Natural killer cell (primary cell): ENCODE measurements around the gene RAD51B. TPM values are rescaled to one million over a fixed set of nuclear protein-coding genes. Genes with fewer than 3 reads are reported as not detected.

Experiments used
- ATAC-seq, 3 donors: fragments of 150-1000 bp in 2 of 3; fragments of 200-7000 bp in 1 of 3; cut with Tn5 transposase; 1 replicate in 1 of 3; 2 replicates in 2 of 3; pipeline ENCODE4 v1.10.0; 2021; ENCODE audit warnings: mild to moderate bottlenecking in 2 of 3, moderate library complexity in 2 of 3
- DNase-seq, 2 donors: peaks; one replicate each; pipeline versions ENCODE4 v3.0.0 to v3.0.0-alpha.2; 2013 to 2021; ENCODE audit warnings: mixed read lengths in 1 of 2
- H3K27ac ChIP-seq: one replicate; pipeline ENCODE4 v1.5.1; 2013; ENCODE audit warnings: mild to moderate bottlenecking, low read length
- H3K27me3 ChIP-seq: one replicate; pipeline ENCODE4 v1.6.1; 2013; ENCODE audit warnings: low read length; ENCODE audit not compliant: control insufficient read depth, insufficient read depth
- H3K36me3 ChIP-seq: one replicate; pipeline ENCODE4 v1.6.1; 2013; ENCODE audit warnings: low read length; ENCODE audit not compliant: control insufficient read depth, insufficient read depth
- H3K4me1 ChIP-seq: one replicate; pipeline ENCODE4 v1.6.1; 2013; ENCODE audit warnings: low read length; ENCODE audit not compliant: control insufficient read depth, insufficient read depth
- H3K4me3 ChIP-seq: one replicate; pipeline ENCODE4 v1.5.1; 2013; ENCODE audit warnings: low read length
- H3K9me3 ChIP-seq: one replicate; pipeline ENCODE4 v1.6.1; 2013; ENCODE audit warnings: low read length; ENCODE audit not compliant: control insufficient read depth, insufficient read depth
- H3K27ac Mint-ChIP-seq, 2 donors: one replicate each; pipeline ENCODE4 v1.8.0; 2022; ENCODE audit warnings: mild to moderate bottlenecking in 2 of 2, mixed read lengths in 2 of 2, moderate library complexity in 1 of 2
- H3K27me3 Mint-ChIP-seq, 2 donors: one replicate each; pipeline ENCODE4 v1.8.0; 2022; ENCODE audit warnings: low read depth in 2 of 2, mixed read lengths in 2 of 2
- H3K36me3 Mint-ChIP-seq: one replicate; pipeline ENCODE4 v1.8.0; 2022; ENCODE audit warnings: mixed read lengths
- H3K4me1 Mint-ChIP-seq, 2 donors: one replicate each; pipeline ENCODE4 v1.8.0; 2022; ENCODE audit warnings: mixed read lengths in 2 of 2
- H3K4me3 Mint-ChIP-seq: one replicate; pipeline ENCODE4 v1.8.0; 2022; ENCODE audit warnings: mild to moderate bottlenecking, moderate library complexity, mixed read lengths
- H3K9me3 Mint-ChIP-seq, 2 donors: one replicate each; pipeline ENCODE4 v1.8.0; 2022; ENCODE audit warnings: mixed read lengths in 2 of 2
- WGBS: methylation state at CpG from one replicate; pipeline ENCODE4 v1.1.7; 2013; ENCODE audit warnings: missing lambda C conversion rate; ENCODE audit not compliant: insufficient coverage; 5-methylcytosine and 5-hydroxymethylcytosine counted together
- intact Hi-C: fragments of 100-400 bp; cut with micrococcal nuclease; formaldehyde crosslinking; loops from one replicate; pipeline ENCODE4 v1.14.2; 2022
- total RNA-seq, 4 donors: library from RNA; stranded (reverse); fragments of 120-200 nt in 1 of 4; gene quantifications; one replicate each; pipeline versions ENCODE4 v1.2.3 to v1.2.4, GENCODE V29; 2013 to 2022
- TF ChIP-seq, protein P1 (sequence below): fragments of 200-600 bp; IDR thresholded peaks from one replicate; pipeline ENCODE4 v1.8.0; 2022; ENCODE audit warnings: antibody characterized with exemption

RAD51B gene
- total RNA-seq, 3 donors from 2014 or later (not counting 1 experiment from before 2014, with no cell fraction given), result 28.1 to 37.6 (median 28.6) TPM

DNA sequence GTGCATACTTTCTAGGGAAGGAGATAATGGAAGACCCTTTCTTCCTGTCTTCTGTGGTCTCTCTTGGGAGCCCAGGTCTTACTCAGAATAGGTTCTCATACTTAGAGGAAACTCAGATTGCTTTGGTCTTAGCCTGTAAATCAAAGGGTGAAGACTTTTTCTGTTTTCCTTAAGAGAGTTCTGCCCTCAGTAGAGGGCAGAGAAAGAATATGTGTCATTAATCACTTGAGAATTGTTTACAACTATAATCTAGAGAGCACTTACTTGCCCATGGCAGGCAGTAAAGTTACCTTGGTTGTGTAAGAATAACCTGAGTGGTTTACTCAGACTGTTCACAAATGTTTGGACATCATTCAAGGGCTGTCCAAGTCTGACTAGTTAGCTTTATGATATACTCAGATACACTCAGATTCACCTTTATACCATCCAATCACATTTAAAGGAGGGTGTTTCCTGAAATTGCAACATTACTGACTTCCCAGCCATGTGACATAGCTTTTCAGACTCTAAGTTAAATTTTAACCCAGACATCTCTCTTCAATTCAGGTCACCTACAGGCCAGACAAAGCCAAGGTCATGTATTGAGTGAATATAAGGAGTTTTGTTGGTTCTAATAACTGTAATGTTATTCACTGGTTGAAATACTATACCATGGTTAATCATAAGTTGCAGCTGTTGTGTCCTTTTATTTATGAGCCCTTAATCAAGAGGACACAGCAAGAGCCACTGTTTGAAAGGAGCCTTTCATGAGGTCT lies 372.2 kb downstream of the RAD51B start:
- Histone ChIP-seq H3K4me3 (no peak overlapping the region), H3K27me3 (no peaks in the 10 kb centered on the region), H3K4me1 (no peaks in the 10 kb centered on the region), H3K9me3 (no peaks in the 10 kb centered on the region), H3K27ac (no peak overlapping the region), H3K36me3 (no peaks in the 10 kb centered on the region)
- DNase-seq, result no peak
- TF ChIP-seq, protein P1, sequence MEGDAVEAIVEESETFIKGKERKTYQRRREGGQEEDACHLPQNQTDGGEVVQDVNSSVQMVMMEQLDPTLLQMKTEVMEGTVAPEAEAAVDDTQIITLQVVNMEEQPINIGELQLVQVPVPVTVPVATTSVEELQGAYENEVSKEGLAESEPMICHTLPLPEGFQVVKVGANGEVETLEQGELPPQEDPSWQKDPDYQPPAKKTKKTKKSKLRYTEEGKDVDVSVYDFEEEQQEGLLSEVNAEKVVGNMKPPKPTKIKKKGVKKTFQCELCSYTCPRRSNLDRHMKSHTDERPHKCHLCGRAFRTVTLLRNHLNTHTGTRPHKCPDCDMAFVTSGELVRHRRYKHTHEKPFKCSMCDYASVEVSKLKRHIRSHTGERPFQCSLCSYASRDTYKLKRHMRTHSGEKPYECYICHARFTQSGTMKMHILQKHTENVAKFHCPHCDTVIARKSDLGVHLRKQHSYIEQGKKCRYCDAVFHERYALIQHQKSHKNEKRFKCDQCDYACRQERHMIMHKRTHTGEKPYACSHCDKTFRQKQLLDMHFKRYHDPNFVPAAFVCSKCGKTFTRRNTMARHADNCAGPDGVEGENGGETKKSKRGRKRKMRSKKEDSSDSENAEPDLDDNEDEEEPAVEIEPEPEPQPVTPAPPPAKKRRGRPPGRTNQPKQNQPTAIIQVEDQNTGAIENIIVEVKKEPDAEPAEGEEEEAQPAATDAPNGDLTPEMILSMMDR, result no peak
- ATAC-seq, result no peak
- Mint-ChIP-seq H3K4me3 (no peak overlapping the region), H3K4me1 (no peaks in the 10 kb centered on the region), H3K36me3 (no peaks in the 10 kb centered on the region), H3K9me3 (no peaks in the 10 kb centered on the region), H3K27ac (no peak overlapping the region), H3K27me3 (no peaks in the 10 kb centered on the region)
- intact Hi-C loops, result no loop called here

DNA sequence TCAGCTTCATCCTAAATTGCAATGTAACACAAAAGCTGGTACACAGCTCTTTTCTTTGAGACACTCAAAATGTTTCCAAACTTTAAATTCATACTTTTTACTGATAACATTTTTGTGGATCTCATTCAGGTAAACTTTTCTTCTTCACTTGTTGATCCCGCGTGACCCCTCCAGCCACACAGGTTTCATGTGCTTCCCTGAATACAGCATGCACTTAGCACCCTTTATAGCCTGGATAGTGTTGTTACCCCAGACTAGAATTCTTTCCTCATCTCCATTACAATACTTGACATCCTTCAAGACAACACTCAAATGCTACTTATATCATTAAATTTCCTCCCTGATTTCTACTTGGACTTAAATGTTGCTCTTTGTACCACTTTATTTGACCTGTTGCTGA lies 373.4 kb downstream of the RAD51B start:
- Histone ChIP-seq H3K4me3 (no peak overlapping the region), H3K4me1 (no peaks in the 10 kb centered on the region), H3K36me3 (no peaks in the 10 kb centered on the region), H3K27me3 (no peaks in the 10 kb centered on the region), H3K9me3 (no peaks in the 10 kb centered on the region), H3K27ac (no peak overlapping the region)
- WGBS, result 97% methylated on average over 2 of the region's 2 CpGs
- H3K27me3 Mint-ChIP-seq, result no peaks in the 10 kb centered on the region
- TF ChIP-seq, protein P1, result no peak
- no peak overlapping the region for H3K27ac Mint-ChIP-seq
- intact Hi-C loops, result no loop called here
- H3K4me1 Mint-ChIP-seq, result no peaks in the 10 kb centered on the region
- ATAC-seq (no peak), DNase-seq (no peak)
- no peak overlapping the region for H3K4me3 Mint-ChIP-seq
- H3K36me3 Mint-ChIP-seq, result no peaks in the 10 kb centered on the region
- no peaks in the 10 kb centered on the region for H3K9me3 Mint-ChIP-seq

DNA sequence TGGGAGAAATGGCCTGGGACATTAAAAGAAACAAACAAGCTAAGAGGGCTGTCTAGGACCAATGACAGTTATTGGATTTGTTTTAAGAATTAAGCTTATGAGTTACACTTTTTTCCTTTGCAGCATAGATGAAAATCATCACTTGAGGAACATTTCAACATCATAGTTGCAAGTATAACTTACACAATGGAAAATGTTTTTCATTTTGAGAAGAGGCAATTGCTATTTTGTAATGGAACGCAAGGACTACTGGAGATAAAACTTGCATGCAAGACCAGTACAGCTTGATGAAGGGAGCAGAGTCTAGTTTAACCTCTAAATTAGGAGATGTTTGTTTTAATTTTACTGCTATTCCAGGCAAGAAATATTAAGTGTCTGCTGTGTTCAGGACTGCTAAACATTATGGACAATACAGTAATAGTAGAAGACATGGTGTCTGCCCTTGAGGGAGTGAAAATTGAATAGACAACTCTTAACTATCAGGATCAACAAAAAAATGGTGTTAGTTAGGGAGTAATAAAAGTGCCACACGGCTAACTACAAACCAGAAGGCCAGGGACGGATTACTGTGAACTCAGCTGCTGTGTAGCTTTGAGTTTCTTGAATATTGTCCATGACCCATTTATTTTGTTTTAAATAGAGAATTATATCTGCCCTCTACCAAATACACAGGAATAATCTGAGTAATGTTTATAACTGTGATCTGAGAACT lies 374.5 kb downstream of the RAD51B start:
- H3K27ac ChIP-seq, result no peak overlapping the region
- TF ChIP-seq, protein P1, result no peak
- Mint-ChIP-seq H3K4me1 (peaks cover 3 to 4% of the 10 kb centered on the region in 2 donors), H3K27me3 (no peaks in the 10 kb centered on the region), H3K36me3 (no peaks in the 10 kb centered on the region), H3K27ac (no peak overlapping the region), H3K4me3 (no peak overlapping the region), H3K9me3 (no peaks in the 10 kb centered on the region)
- no peaks in the 10 kb centered on the region for H3K4me1 ChIP-seq
- H3K4me3 ChIP-seq, result no peak overlapping the region
- H3K9me3 ChIP-seq, result no peaks in the 10 kb centered on the region
- no peak for ATAC-seq
- WGBS, result 99% methylated on average over 3 of the region's 3 CpGs
- H3K27me3 ChIP-seq, result no peaks in the 10 kb centered on the region
- H3K36me3 ChIP-seq, result no peaks in the 10 kb centered on the region
- DNase-seq, result no peak
- intact Hi-C loops, result no loop called here
